Liver (tissue), 9 donors: ENCODE measurements around the gene ZNF605. TPM values are rescaled to one million over a fixed set of nuclear protein-coding genes. Genes with fewer than 3 reads are reported as not detected.
A peak's percentile ranks its signal among the peaks of the same experiment; 100 is the strongest.

Source experiments
- DNase-seq: peaks from one replicate; pipeline ENCODE4 v3.0.0-alpha.2; 2017; ENCODE audit warnings: low spot score
- H3K27ac ChIP-seq, 2 donors: one replicate each; pipeline ENCODE4 v1.7.0; 2013; ENCODE audit warnings: inconsistent platforms in 2 of 2, low read length in 2 of 2, control low read depth in 1 of 2, low read depth in 1 of 2, mild to moderate bottlenecking in 1 of 2
- H3K27me3 ChIP-seq, 4 donors: one replicate each; pipeline versions ENCODE4 v1.6.1 to v1.7.0; 2013; ENCODE audit warnings: low read length in 3 of 4, inconsistent platforms in 1 of 4, mild to moderate bottlenecking in 1 of 4, moderate library complexity in 1 of 4; ENCODE audit not compliant: control insufficient read depth in 4 of 4, insufficient read depth in 4 of 4
- H3K36me3 ChIP-seq, 4 donors: one replicate each; pipeline versions ENCODE4 v1.6.1 to v1.7.0; 2013; ENCODE audit warnings: low read length in 3 of 4, mild to moderate bottlenecking in 3 of 4, low read depth in 1 of 4, moderate library complexity in 1 of 4; ENCODE audit not compliant: control insufficient read depth in 4 of 4, insufficient read depth in 3 of 4
- H3K4me1 ChIP-seq, 4 donors: one replicate each; pipeline versions ENCODE4 v1.6.1 to v1.7.0; 2013; ENCODE audit warnings: low read length in 3 of 4, mild to moderate bottlenecking in 3 of 4, moderate library complexity in 1 of 4; ENCODE audit not compliant: control insufficient read depth in 4 of 4, insufficient read depth in 4 of 4
- H3K4me3 ChIP-seq, 3 donors: one replicate each; pipeline versions ENCODE4 v1.6.1 to v1.7.0; 2013; ENCODE audit warnings: low read length in 3 of 3, control low read depth in 1 of 3, low read depth in 1 of 3, mild to moderate bottlenecking in 1 of 3
- H3K9ac ChIP-seq, 2 donors: one replicate each; pipeline ENCODE4 v1.7.0; 2013; ENCODE audit warnings: low read length in 2 of 2, mild to moderate bottlenecking in 2 of 2, moderate library complexity in 2 of 2, control low read depth in 1 of 2, low read depth in 1 of 2
- H3K9me3 ChIP-seq, 4 donors: one replicate each; pipeline versions ENCODE4 v1.6.1 to v1.7.0; 2013; ENCODE audit warnings: low read length in 3 of 4; ENCODE audit not compliant: control insufficient read depth in 4 of 4
- ATF3 ChIP-seq: IDR thresholded peaks from 2 replicates; pipeline ENCODE4 v1.6.1; 2016; ENCODE audit warnings: antibody characterized with exemption
- CTCF ChIP-seq: fragments of 150-350 bp; IDR thresholded peaks from 2 replicates; pipeline ENCODE4 v1.5.1; 2017; ENCODE audit warnings: improper control_type of control experiment, low read depth, low read length; ENCODE audit not compliant: missing input control
- EGR1 ChIP-seq, 2 donors: IDR thresholded peaks; 2 replicates each; pipeline ENCODE4 v1.6.1; 2016 to 2018; ENCODE audit warnings: antibody characterized with exemption in 2 of 2, low read depth in 2 of 2
- FOXA2 ChIP-seq: IDR thresholded peaks from 2 replicates; pipeline ENCODE4 v1.6.1; 2016; ENCODE audit warnings: antibody characterized with exemption
- HNF4A ChIP-seq, 2 donors: conservative IDR thresholded peaks; 2 replicates each; pipeline ENCODE4 v1.6.1; 2016; ENCODE audit warnings: antibody characterized with exemption in 2 of 2, mild to moderate bottlenecking in 2 of 2
- HNF4G ChIP-seq: IDR thresholded peaks from 2 replicates; pipeline ENCODE4 v1.6.1; 2016; ENCODE audit warnings: antibody characterized with exemption
- JUND ChIP-seq, 2 donors: IDR thresholded peaks; 2 replicates each; pipeline ENCODE4 v1.6.1; 2016; ENCODE audit warnings: antibody characterized with exemption in 2 of 2
- MAX ChIP-seq: IDR thresholded peaks from 2 replicates; pipeline ENCODE4 v1.6.1; 2016; ENCODE audit warnings: antibody characterized with exemption
- NR2F2 ChIP-seq: IDR thresholded peaks from 2 replicates; pipeline ENCODE4 v1.6.1; 2016; ENCODE audit warnings: antibody characterized with exemption
- REST ChIP-seq: IDR thresholded peaks from 2 replicates; pipeline ENCODE4 v1.6.1; 2016; ENCODE audit warnings: antibody characterized with exemption, mild to moderate bottlenecking
- RXRA ChIP-seq, 2 donors: IDR thresholded peaks; 2 replicates each; pipeline ENCODE4 v1.6.1; 2017 to 2018; ENCODE audit warnings: antibody characterized with exemption in 2 of 2, mild to moderate bottlenecking in 1 of 2
- ZBTB33 ChIP-seq: IDR thresholded peaks from 2 replicates; pipeline ENCODE4 v1.6.1; 2016; ENCODE audit warnings: antibody characterized with exemption
- WGBS: extraction: QIAGEN DNeasy Blood & Tissue Kit; methylation state at CpG from one replicate; pipeline ENCODE4 v1.1.7; 2013; 5-methylcytosine and 5-hydroxymethylcytosine counted together
- polyA plus RNA-seq, 2 donors: library from polyadenylated mRNA; stranded (reverse) in 1 of 2; unstranded in 1 of 2; fragments of 200-250 nt in 1 of 2; fragments of >200 nt in 1 of 2; fragmentation: Nextera tagmentation in 1 of 2; extraction: Ambion mirVana in 1 of 2; gene quantifications; one replicate each; pipeline versions ENCODE4 v1.2.1 to v1.2.3, GENCODE V29; 2013 to 2015
- total RNA-seq, 2 donors: library from RNA; depleted of rRNA; stranded (reverse); fragments of >200 nt; gene quantifications; one replicate each; pipeline ENCODE4 v1.2.3, GENCODE V29; 2014
- donor health status: healthy.
- donor health status: healthy.
- donor health status: healthy.
- donor health status: healthy.
- donor health status: healthy.

Gene ZNF605
- total and polyA plus RNA-seq, 4 donors: 1.2 to 9.5 (median 3.6) TPM

- Histone ChIP-seq H3K9me3 (peaks cover 43 to 90% (median 80%) of the 10 kb centered on the region in 4 donors), H3K4me1 (no peaks in the 10 kb centered on the region), H3K27ac (no peak overlapping the region), H3K9ac (no peak overlapping the region), H3K36me3 (peaks cover 8 to 68% (median 49%) of the 10 kb centered on the region in 4 donors), H3K27me3 (no peaks in the 10 kb centered on the region), H3K4me3 (peak overlapping the region in 2 of 3 donors; percentile 39 to 68)
- 96% methylated on average over 29 of the region's 29 CpGs for WGBS
- TF ChIP-seq ZBTB33 (no peak), ATF3 (no peak), JUND (IDR thresholded peaks at IDR 0.05) (no peak), REST (no peak), HNF4A (conservative IDR thresholded peaks at IDR 0.05) (no peak)
- no peak for DNase-seq
These were observed 7.7 kb downstream of the ZNF605 start for GRCh38 chr12:132948146-132949066.

- 91% methylated on average over 8 of the region's 8 CpGs for WGBS
- no peaks in the 10 kb centered on the region for H3K4me1 ChIP-seq
- no peak for TF ChIP-seq CTCF
- TF ChIP-seq EGR1 (IDR thresholded peaks at IDR 0.05; ENCODE audit: low read depth in 2 of 2): no peak
- no peak for TF ChIP-seq HNF4G
- TF ChIP-seq RXRA (IDR thresholded peaks at IDR 0.05): no peak
- TF ChIP-seq MAX: no peak
- no peak for TF ChIP-seq REST
- TF ChIP-seq FOXA2: no peak
- no peak for TF ChIP-seq NR2F2
- H3K27ac ChIP-seq: no peak overlapping the region
- peak overlapping the region in 2 of 3 donors; percentile 21 to 63 for H3K4me3 ChIP-seq
- no peaks in the 10 kb centered on the region for H3K27me3 ChIP-seq
- H3K9me3 ChIP-seq: peaks cover 49 to 92% (median 80%) of the 10 kb centered on the region in 4 donors
- no peak for DNase-seq
- H3K36me3 ChIP-seq: peaks cover 17 to 83% (median 64%) of the 10 kb centered on the region in 4 donors
- no peak overlapping the region for H3K9ac ChIP-seq
These were observed 9.8 kb downstream of the ZNF605 start for GRCh38 chr12:132946246-132946820.
